Smooth muscle cell (in vitro differentiated cells): ENCODE results near the gene GRID2. TPM values are rescaled to one million over a fixed set of nuclear protein-coding genes. Genes with fewer than 3 reads are reported as not detected.

Source experiments
- DNase-seq: peaks from one replicate; lab custom pipeline; 2025; ENCODE audit not compliant: unreplicated experiment; lab: John Stamatoyannopoulos, UW
- H2AFZ ChIP-seq: fragments of 200-600 bp; sonication (generic); 2 replicates; pipeline ENCODE4 v1.6.0; 2016; ENCODE audit warnings: antibody characterized with exemption, low read depth, mild to moderate bottlenecking
- H3F3A ChIP-seq: fragments of 200-600 bp; sonication (generic); 2 replicates; pipeline ENCODE4 v1.6.0; 2017; ENCODE audit warnings: antibody characterized with exemption, low read depth
- H3K27ac ChIP-seq: fragments of 200-600 bp; sonication (generic); 2 replicates; pipeline ENCODE4 v1.5.1; 2016; ENCODE audit warnings: low read depth, mild to moderate bottlenecking
- H3K27me3 ChIP-seq: fragments of 200-600 bp; sonication (generic); 2 replicates; pipeline ENCODE4 v1.6.1; 2016; ENCODE audit warnings: low read depth, mild to moderate bottlenecking
- H3K36me3 ChIP-seq: fragments of 200-600 bp; sonication (generic); 2 replicates; pipeline ENCODE4 v1.5.1; 2016; ENCODE audit warnings: low read depth
- H3K4me1 ChIP-seq: fragments of 200-600 bp; sonication (generic); 2 replicates; pipeline ENCODE4 v1.5.1; 2016; ENCODE audit warnings: low read depth
- H3K4me2 ChIP-seq: fragments of 200-600 bp; sonication (generic); 2 replicates; pipeline ENCODE4 v1.6.0; 2016; ENCODE audit warnings: mild to moderate bottlenecking
- H3K4me3 ChIP-seq: fragments of 200-600 bp; sonication (generic); 2 replicates; pipeline ENCODE4 v1.5.1; 2016; ENCODE audit warnings: mild to moderate bottlenecking
- H3K79me2 ChIP-seq: fragments of 200-600 bp; sonication (generic); 2 replicates; pipeline ENCODE4 v1.6.0; 2016; ENCODE audit warnings: low read depth, mild to moderate bottlenecking
- H3K9ac ChIP-seq: fragments of 200-600 bp; sonication (generic); 2 replicates; pipeline ENCODE4 v1.6.0; 2016; ENCODE audit warnings: low read depth
- H3K9me3 ChIP-seq: fragments of 200-600 bp; sonication (generic); replicated peaks from 2 replicates; pipeline ENCODE4 v1.5.1; 2016; ENCODE audit warnings: low read depth
- H4K20me1 ChIP-seq: fragments of 200-600 bp; sonication (generic); 2 replicates; pipeline ENCODE4 v1.6.0; 2016; ENCODE audit warnings: low read depth
- CTCF ChIP-seq: fragments of 200-600 bp; sonication (generic); IDR thresholded peaks from 2 replicates; pipeline ENCODE4 v1.5.1; 2017; ENCODE audit warnings: borderline replicate concordance, mild to moderate bottlenecking, antibody characterized with exemption; ENCODE audit not compliant: insufficient read depth, poor library complexity, severe bottlenecking
- WGBS: methylation state at CpG from one replicate; pipeline ENCODE4 v1.1.7; 2016; ENCODE audit warnings: low lambda C conversion rate; 5-methylcytosine and 5-hydroxymethylcytosine counted together
- polyA plus RNA-seq: library from polyadenylated mRNA; unstranded; fragments of >200 nt; fragmentation: Nextera tagmentation; extraction: Ambion mirVana; gene quantifications from 2 replicates; pipeline ENCODE4 v1.2.1, GENCODE V29; 2016
- total RNA-seq: library from RNA; depleted of rRNA; stranded (reverse); fragments of >200 nt; gene quantifications from 2 replicates; pipeline ENCODE4 v1.2.3, GENCODE V29; 2014

The GRID2 gene
- total and polyA plus RNA-seq, 2 experiments from 2014 or later: 1.2 TPM; not detected in 1

GRCh38 chr4:92714640-92715039 lies 410.9 kb downstream of the GRID2 start:
- no peaks in the 10 kb centered on the region for H3K9me3 ChIP-seq
- 93% methylated on average over 3 of the region's 3 CpGs for WGBS
- no peak for TF ChIP-seq CTCF
- H3K36me3 ChIP-seq: no peaks in the 10 kb centered on the region
- no peak overlapping the region for H3K9ac ChIP-seq
- no peaks in the 10 kb centered on the region for H3K27me3 ChIP-seq
- no peak overlapping the region for H3K4me2 ChIP-seq
- no peak overlapping the region for H2AFZ ChIP-seq
- no peaks in the 10 kb centered on the region for H3K79me2 ChIP-seq
- no peak for DNase-seq
- H3F3A ChIP-seq: no peaks in the 10 kb centered on the region
- H3K27ac ChIP-seq: no peak overlapping the region
- no peaks in the 10 kb centered on the region for H3K4me1 ChIP-seq
- H3K4me3 ChIP-seq: no peak overlapping the region
- no peaks in the 10 kb centered on the region for H4K20me1 ChIP-seq

GRCh38 chr4:92733231-92733630 lies 429.5 kb downstream of the GRID2 start:
- no peaks in the 10 kb centered on the region for H4K20me1 ChIP-seq
- no peaks in the 10 kb centered on the region for H3K27me3 ChIP-seq
- no peaks in the 10 kb centered on the region for H3K4me1 ChIP-seq
- H3K79me2 ChIP-seq: no peaks in the 10 kb centered on the region
- no peak for DNase-seq
- H2AFZ ChIP-seq: no peak overlapping the region
- H3F3A ChIP-seq: no peaks in the 10 kb centered on the region
- H3K9ac ChIP-seq: no peak overlapping the region
- 60% methylated on average over 1 of the region's 1 CpG for WGBS
- no peak overlapping the region for H3K4me2 ChIP-seq
- H3K36me3 ChIP-seq: no peaks in the 10 kb centered on the region
- H3K27ac ChIP-seq: no peak overlapping the region
- no peak for TF ChIP-seq CTCF
- H3K9me3 ChIP-seq: no peaks in the 10 kb centered on the region
- no peak overlapping the region for H3K4me3 ChIP-seq

GRCh38 chr4:92735025-92735665 lies 431.4 kb downstream of the GRID2 start:
- H4K20me1 ChIP-seq: no peaks in the 10 kb centered on the region
- no peak overlapping the region for H3K9ac ChIP-seq
- H3K27me3 ChIP-seq: no peaks in the 10 kb centered on the region
- H3K4me1 ChIP-seq: no peaks in the 10 kb centered on the region
- no peak for TF ChIP-seq CTCF
- no peak for DNase-seq
- H3K79me2 ChIP-seq: no peaks in the 10 kb centered on the region
- no peak overlapping the region for H3K4me2 ChIP-seq
- no peaks in the 10 kb centered on the region for H3K9me3 ChIP-seq
- no peaks in the 10 kb centered on the region for H3K36me3 ChIP-seq
- WGBS: 96% methylated on average over 2 of the region's 2 CpGs
- H2AFZ ChIP-seq: no peak overlapping the region
- H3F3A ChIP-seq: no peaks in the 10 kb centered on the region
- H3K27ac ChIP-seq: no peak overlapping the region
- no peak overlapping the region for H3K4me3 ChIP-seq

GRCh38 chr4:92760433-92760832 lies 456.7 kb downstream of the GRID2 start:
- Histone ChIP-seq H3K79me2 (no peaks in the 10 kb centered on the region), H3K4me1 (no peaks in the 10 kb centered on the region)

More at GRCh38 chr4:92760433-92760832, 456.7 kb downstream of the GRID2 start:
- no peaks in the 10 kb centered on the region for H4K20me1 ChIP-seq
- H2AFZ ChIP-seq: no peak overlapping the region
- no peak overlapping the region for H3K27ac ChIP-seq
- no peaks in the 10 kb centered on the region for H3K27me3 ChIP-seq
- H3F3A ChIP-seq: no peaks in the 10 kb centered on the region
- H3K4me2 ChIP-seq: no peak overlapping the region
- no peaks in the 10 kb centered on the region for H3K36me3 ChIP-seq
- H3K9ac ChIP-seq: no peak overlapping the region
- no peak for TF ChIP-seq CTCF
- H3K9me3 ChIP-seq: no peaks in the 10 kb centered on the region
- DNase-seq: no peak
- H3K4me3 ChIP-seq: no peak overlapping the region
